Kidney epithelial cell (primary cell): Measurements from ENCODE around the gene DSP. TPM values are rescaled to one million over a fixed set of nuclear protein-coding genes. Genes with fewer than 3 reads are reported as not detected.
A peak's percentile ranks its signal among the peaks of the same experiment; 100 is the strongest.

ENCODE experiments used
- DNase-seq: peaks from one replicate; pipeline ENCODE4 v3.0.0-alpha.2; 2010; ENCODE audit warnings: low read depth
- H3K27me3 ChIP-seq: 2 replicates; pipeline ENCODE4 v1.6.0; 2011; ENCODE audit warnings: low read length; ENCODE audit not compliant: control insufficient read depth, insufficient read depth
- H3K36me3 ChIP-seq: 2 replicates; pipeline ENCODE4 v1.5.1; 2011; ENCODE audit warnings: low read length; ENCODE audit not compliant: control insufficient read depth, insufficient read depth
- H3K4me3 ChIP-seq: 2 replicates; pipeline ENCODE4 v1.5.1; 2011; ENCODE audit warnings: low read depth, mild to moderate bottlenecking, control low read depth, low read length
- total RNA-seq: library from RNA; depleted of rRNA; stranded (reverse); fragments of >200 nt; gene quantifications from 2 replicates; pipeline ENCODE4 v1.2.3, GENCODE V29; 2015
- TF ChIP-seq, protein P1 (sequence below): IDR thresholded peaks from 2 replicates; pipeline ENCODE4 v1.5.1; 2011; ENCODE audit warnings: mild to moderate bottlenecking, moderate library complexity, low read length, control low read depth, inconsistent platforms; ENCODE audit not compliant: insufficient read depth, poor library complexity, severe bottlenecking

The DSP gene
- total RNA-seq, 1 donor from 2014 or later: 220 TPM

DNA sequence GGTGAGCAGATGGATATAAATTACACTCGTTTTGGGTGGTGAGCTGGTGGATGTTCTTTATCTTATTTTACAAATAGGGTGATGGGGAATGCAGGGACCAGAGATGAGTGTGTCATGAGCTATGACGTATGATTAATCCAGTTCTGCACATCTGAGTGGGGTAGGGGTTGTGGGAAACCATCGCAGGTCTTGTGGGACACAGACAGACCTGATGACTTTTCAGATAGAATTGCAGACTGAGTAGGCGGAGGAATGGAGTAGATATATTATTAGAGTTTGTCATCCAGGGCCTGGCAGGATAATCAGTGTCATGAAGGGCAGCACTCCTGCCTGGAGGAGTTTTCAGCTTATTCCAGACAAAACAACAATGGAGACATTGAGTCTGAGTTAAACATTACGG, 12.9 kb upstream of the DSP start:
- no peaks in the 10 kb centered on the region for H3K36me3 ChIP-seq
- no peaks in the 10 kb centered on the region for H3K27me3 ChIP-seq
- H3K4me3 ChIP-seq: no peak overlapping the region
- DNase-seq: peak; percentile 43
- TF ChIP-seq, protein P1, sequence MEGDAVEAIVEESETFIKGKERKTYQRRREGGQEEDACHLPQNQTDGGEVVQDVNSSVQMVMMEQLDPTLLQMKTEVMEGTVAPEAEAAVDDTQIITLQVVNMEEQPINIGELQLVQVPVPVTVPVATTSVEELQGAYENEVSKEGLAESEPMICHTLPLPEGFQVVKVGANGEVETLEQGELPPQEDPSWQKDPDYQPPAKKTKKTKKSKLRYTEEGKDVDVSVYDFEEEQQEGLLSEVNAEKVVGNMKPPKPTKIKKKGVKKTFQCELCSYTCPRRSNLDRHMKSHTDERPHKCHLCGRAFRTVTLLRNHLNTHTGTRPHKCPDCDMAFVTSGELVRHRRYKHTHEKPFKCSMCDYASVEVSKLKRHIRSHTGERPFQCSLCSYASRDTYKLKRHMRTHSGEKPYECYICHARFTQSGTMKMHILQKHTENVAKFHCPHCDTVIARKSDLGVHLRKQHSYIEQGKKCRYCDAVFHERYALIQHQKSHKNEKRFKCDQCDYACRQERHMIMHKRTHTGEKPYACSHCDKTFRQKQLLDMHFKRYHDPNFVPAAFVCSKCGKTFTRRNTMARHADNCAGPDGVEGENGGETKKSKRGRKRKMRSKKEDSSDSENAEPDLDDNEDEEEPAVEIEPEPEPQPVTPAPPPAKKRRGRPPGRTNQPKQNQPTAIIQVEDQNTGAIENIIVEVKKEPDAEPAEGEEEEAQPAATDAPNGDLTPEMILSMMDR: no peak

DNA sequence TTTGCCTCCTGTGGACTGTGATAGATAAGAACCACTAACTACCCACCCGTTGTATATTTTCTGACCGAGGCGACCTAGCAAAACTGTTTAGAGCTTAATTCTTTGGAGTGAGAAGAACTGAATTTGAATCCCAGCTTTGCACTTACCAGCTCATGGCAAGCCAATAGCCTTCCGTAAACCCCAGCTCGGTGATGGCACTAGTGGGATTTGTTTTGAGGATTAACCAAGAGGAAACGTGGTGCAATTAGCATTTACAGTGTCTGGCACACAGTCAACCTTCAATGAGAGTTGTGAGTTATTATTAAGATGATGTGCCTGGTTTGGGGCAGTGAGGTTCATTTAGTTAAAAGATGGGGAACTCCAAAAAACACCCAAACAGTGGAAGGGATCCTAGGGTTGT, 12.3 kb upstream of the DSP start:
- no peaks in the 10 kb centered on the region for H3K36me3 ChIP-seq
- TF ChIP-seq, protein P1: no peak
- DNase-seq: no peak
- no peak overlapping the region for H3K4me3 ChIP-seq
- H3K27me3 ChIP-seq: no peaks in the 10 kb centered on the region

DNA sequence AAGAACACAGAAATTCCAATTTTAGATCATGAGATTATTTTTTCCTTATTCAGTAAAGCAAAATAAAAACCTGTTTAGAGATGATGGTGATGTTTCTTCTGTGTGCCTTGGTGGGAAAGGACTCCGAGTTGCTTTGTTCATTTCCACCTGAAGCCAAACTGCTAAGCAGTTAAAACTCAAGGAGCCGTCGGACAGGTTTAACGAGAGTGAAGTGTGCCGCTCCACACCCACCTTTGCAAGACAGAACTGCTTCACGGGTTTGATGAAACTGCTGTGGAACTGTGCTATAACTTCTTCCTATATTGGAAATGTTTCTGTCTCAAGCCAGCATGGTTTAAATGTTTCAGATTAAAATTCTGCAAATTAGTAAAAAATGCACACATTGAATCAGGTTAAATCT, 9.2 kb upstream of the DSP start:
- Histone ChIP-seq H3K36me3 (no peaks in the 10 kb centered on the region), H3K4me3 (no peak overlapping the region), H3K27me3 (no peaks in the 10 kb centered on the region)
- TF ChIP-seq, protein P1: no peak
- no peak for DNase-seq

DNA sequence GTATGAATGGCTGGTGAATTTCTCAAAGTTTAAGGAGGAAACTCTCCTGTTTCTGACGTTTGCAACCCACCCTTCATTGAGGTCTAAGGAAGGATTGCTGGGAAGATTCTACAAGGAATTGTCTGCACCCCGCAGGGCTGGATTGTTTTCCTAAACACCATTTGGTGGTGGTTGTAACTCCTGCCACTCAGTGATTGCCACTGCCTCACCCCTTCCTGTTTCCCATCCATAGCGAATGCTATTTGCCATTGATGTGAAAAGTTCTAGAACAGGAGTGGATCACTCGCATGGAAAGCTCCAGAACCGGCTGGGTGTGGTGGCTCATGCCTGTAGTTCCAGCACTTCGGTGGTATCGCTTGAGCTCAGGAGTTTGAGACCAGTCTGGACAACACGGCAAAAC, 8.7 kb upstream of the DSP start:
- Histone ChIP-seq H3K4me3 (no peak overlapping the region), H3K36me3 (no peaks in the 10 kb centered on the region), H3K27me3 (no peaks in the 10 kb centered on the region)
- no peak for DNase-seq
- TF ChIP-seq, protein P1: no peak

DNA sequence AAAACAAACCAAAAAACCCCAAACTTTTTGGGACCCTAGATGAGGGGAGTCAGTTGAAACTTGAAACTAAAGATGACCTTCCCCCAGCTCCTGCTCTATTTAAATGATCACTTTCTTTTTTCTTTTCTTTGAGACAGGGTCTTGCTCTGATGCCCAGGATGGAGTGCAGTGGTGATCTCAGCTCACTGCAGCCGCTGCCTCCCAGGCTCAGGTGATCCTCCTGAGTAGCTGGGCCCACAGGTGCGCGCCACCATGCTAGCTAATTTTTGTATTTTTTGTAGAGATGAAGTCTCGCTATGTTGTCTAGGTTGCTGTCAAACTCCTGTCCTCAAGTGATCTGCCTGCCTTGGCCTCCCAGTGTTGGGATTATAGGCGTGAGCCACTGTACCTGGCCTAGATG, 7.3 kb upstream of the DSP start:
- TF ChIP-seq, protein P1: no peak
- Histone ChIP-seq H3K36me3 (no peaks in the 10 kb centered on the region), H3K27me3 (no peaks in the 10 kb centered on the region), H3K4me3 (no peak overlapping the region)
- DNase-seq: no peak

DNA sequence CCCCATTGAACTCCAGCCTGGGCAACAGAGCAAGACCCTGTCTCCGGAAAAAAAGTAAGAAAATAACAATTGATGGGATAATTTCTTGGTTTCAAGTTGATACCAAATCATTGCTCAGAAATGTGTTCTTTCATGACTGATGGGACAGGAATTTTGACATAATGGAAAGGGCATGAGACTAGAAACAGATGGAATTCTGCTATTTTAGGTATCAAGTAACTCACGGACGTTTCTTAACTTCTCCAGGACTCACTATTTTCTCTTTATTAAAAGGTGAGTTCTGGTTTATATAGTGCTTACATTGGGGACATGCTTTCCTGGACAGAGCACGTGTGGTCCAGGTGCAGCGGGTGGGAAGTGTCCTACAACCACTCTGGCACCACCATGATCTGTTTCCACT, 6.0 kb upstream of the DSP start:
- H3K4me3 ChIP-seq: no peak overlapping the region
- no peak for DNase-seq
- H3K36me3 ChIP-seq: no peaks in the 10 kb centered on the region
- no peaks in the 10 kb centered on the region for H3K27me3 ChIP-seq
- TF ChIP-seq, protein P1: no peak
